Left forelimb (tissue), 1 donor: ENCODE results near the gene PYDC1.
A peak's percentile ranks its signal among the peaks of the same experiment; 100 is the strongest.
"Not testable (repeated sequence)": the region's sequence is repeated elsewhere in the genome, so short reads cannot be mapped to it uniquely, and the experiment has no call there.

Source experiments
- DNase-seq: peaks from one replicate; pipeline ENCODE4 v3.0.0-alpha.2; 2018; ENCODE audit warnings: low spot score

Gene PYDC1

GRCh38 chr16:31195861-31196260, 21.1 kb downstream of the PYDC1 start:
- DNase-seq: not testable (repeated sequence)

GRCh38 chr16:31194898-31195297, 22.0 kb downstream of the PYDC1 start:
- DNase-seq: no peak

GRCh38 chr16:31193874-31194273, 23.1 kb downstream of the PYDC1 start:
- DNase-seq: no peak

GRCh38 chr16:31192856-31193642, 23.9 kb downstream of the PYDC1 start:
- DNase-seq: no peak

GRCh38 chr16:31191697-31192428, 25.1 kb downstream of the PYDC1 start:
- no peak for DNase-seq

GRCh38 chr16:31190818-31191444, 26.0 kb downstream of the PYDC1 start:
- DNase-seq: no peak

- DNase-seq: no peak
Measured at GRCh38 chr16:31190061-31190460, 26.9 kb downstream of the PYDC1 start.

GRCh38 chr16:31189412-31189778, 27.5 kb downstream of the PYDC1 start:
- no peak for DNase-seq

GRCh38 chr16:31188450-31189411, 28.2 kb downstream of the PYDC1 start:
- no peak for DNase-seq

GRCh38 chr16:31187808-31188189, 29.1 kb downstream of the PYDC1 start:
- DNase-seq: no peak

GRCh38 chr16:31186930-31187807, 29.8 kb downstream of the PYDC1 start:
- no peak for DNase-seq

- DNase-seq: no peak
Measured at GRCh38 chr16:31186176-31186575, 30.8 kb downstream of the PYDC1 start.

GRCh38 chr16:31185339-31185738, 31.6 kb downstream of the PYDC1 start:
- DNase-seq: no peak

- DNase-seq: no peak
Measured at GRCh38 chr16:31184888-31185287, 32.0 kb downstream of the PYDC1 start.

GRCh38 chr16:31183432-31184428, 33.2 kb downstream of the PYDC1 start:
- DNase-seq: no peak

GRCh38 chr16:31182391-31182790, 34.5 kb downstream of the PYDC1 start:
- DNase-seq: no peak

- DNase-seq: no peak
Measured at GRCh38 chr16:31181102-31181830, 35.7 kb downstream of the PYDC1 start.

GRCh38 chr16:31179747-31180459, 37.0 kb downstream of the PYDC1 start, which contains the start of gene FUS:
Gene FUS (plus strand): TSS chr16:31180139. CDS start chr16:31180215, 76 bp downstream.
- DNase-seq: peak; percentile 95
